GM23248 (cell line): ENCODE data around the gene PLEKHH1.

Experiments
- EZH2 ChIP-seq: fragments of 200-600 bp; sonication (generic); IDR thresholded peaks from 2 replicates; pipeline ENCODE4 v1.6.1; 2018; ENCODE audit warnings: antibody characterized with exemption, mild to moderate bottlenecking; ENCODE audit not compliant: insufficient read depth, poor library complexity, severe bottlenecking
- EZH2phosphoT487 ChIP-seq: fragments of 200-600 bp; sonication (generic); IDR thresholded peaks from 2 replicates; pipeline ENCODE4 v1.6.1; 2018; ENCODE audit warnings: antibody characterized with exemption, moderate library complexity, mild to moderate bottlenecking, low read depth; ENCODE audit not compliant: insufficient read depth

DNA sequence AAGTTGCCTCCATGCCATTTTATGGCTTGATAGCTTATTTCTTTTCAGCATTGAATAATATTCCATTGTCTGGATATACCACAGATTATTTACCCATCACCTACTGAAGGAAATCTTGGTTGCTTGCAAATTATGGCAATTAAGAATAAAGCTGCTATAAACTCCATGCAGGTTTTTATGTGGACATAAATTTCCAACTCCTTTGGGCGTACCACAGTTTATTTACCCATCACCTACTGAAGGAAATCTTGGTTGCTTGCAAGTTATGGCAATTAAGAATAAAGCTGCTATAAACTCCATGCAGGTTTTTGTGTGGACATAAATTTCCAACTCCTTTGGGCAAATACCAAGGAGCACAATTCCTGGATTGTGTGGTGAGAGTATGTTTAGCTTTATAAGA is 12.6 kb upstream of the PLEKHH1 start:
- no peak for TF ChIP-seq EZH2
- TF ChIP-seq EZH2phosphoT487: no peak
